ENCODE results near the gene MGAT5.

DNA sequence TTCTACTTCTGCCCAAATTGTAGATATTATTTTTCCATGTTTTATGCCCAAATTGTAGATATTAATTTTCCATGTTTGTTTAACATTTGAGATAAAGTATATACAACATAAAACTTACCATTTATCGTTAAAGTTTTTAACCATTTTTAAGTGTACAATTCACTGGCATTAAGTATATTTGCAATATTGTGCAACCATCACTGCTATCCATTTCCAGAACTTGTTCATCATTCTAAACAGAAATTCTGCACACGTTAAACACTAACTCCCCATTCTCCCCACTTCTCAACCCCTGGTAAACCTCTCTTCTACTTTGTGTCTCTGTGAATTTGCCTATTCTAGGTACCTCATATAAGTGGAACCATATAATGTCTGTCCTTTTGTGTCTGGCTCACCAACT, 162.1 kb downstream of the MGAT5 start:
- TF ChIP-seq, protein P1, sequence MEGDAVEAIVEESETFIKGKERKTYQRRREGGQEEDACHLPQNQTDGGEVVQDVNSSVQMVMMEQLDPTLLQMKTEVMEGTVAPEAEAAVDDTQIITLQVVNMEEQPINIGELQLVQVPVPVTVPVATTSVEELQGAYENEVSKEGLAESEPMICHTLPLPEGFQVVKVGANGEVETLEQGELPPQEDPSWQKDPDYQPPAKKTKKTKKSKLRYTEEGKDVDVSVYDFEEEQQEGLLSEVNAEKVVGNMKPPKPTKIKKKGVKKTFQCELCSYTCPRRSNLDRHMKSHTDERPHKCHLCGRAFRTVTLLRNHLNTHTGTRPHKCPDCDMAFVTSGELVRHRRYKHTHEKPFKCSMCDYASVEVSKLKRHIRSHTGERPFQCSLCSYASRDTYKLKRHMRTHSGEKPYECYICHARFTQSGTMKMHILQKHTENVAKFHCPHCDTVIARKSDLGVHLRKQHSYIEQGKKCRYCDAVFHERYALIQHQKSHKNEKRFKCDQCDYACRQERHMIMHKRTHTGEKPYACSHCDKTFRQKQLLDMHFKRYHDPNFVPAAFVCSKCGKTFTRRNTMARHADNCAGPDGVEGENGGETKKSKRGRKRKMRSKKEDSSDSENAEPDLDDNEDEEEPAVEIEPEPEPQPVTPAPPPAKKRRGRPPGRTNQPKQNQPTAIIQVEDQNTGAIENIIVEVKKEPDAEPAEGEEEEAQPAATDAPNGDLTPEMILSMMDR (conservative IDR thresholded peaks at IDR 0.05; ENCODE audit: low read length): no peak
- no peak for TF ChIP-seq EZH2phosphoT487 (IDR thresholded peaks at IDR 0.05; ENCODE audit: borderline replicate concordance, low read depth, low read length)
